22Rv1 (cell line): ENCODE results near the gene CCNL2.

Experiments
- CTCF ChIP-seq: fragments of 450-650 bp; IDR thresholded peaks from 2 replicates; pipeline ENCODE4 v1.5.1; 2017; ENCODE audit warnings: mild to moderate bottlenecking
- ZFX ChIP-seq: fragments of 450-650 bp; IDR thresholded peaks from 2 replicates; pipeline ENCODE4 v1.6.1; 2017; ENCODE audit warnings: antibody characterized with exemption, borderline replicate concordance

GRCh38 chr1:1342061-1342562 is 57.0 kb downstream of the CCNL2 start:
- TF ChIP-seq CTCF: no peak
- TF ChIP-seq ZFX: no peak
